CD4-positive, alpha-beta T cell treated with Interleukin-12 subunit alpha and Interleukin-12 subunit beta, for 1 hour (primary cell): Measurements from ENCODE around the gene JPH4.
"Not testable (repeated sequence)": the region's sequence is repeated elsewhere in the genome, so short reads cannot be mapped to it uniquely, and the experiment has no call there.

ENCODE experiments used
- DNase-seq: peaks from one replicate; pipeline ENCODE4 v3.0.0-alpha.2; 2020

JPH4 gene

DNA sequence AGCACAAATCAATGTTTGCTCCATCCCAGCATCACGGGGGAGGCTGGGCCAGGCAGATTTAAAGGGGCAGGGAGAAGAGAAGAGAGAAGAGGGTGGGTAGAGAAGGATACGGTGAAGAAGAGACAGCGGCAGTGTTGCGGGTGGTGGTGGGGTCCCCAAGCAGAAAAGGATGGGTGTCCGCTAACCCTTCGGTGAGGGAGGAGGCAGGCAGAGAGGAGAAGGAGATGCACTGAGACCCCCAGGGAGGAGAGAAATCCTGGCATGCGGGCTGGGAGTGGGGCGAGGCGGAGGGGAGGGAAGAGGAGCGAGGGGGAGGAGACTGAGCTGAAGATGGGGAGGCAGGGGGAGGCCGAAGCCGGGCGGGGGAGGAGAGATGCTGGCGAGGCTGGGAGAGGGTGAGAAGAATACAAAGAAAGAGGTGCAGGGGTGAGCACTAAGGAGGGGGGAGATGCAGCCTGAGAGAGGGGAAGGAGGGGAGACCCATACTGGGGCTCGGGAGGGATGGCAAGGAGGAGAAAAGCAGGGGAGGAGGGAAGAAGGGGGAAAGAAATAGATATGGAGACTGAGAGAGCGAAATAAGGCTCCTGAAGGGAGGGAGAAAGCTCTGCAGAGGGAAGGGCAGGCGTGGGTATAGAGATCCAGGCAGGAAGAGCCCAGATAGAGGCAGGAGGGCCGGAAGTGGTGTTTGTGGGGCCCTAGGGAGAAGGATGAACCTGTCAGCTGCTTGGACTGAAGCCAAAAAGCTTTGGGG lies at the start of gene JPH4:
TSS of gene JPH4 (minus strand) at position 231 of the 751 bp plus-strand sequence. CDS start 1,337 bp downstream, outside the sequence.
- no peak for DNase-seq

DNA sequence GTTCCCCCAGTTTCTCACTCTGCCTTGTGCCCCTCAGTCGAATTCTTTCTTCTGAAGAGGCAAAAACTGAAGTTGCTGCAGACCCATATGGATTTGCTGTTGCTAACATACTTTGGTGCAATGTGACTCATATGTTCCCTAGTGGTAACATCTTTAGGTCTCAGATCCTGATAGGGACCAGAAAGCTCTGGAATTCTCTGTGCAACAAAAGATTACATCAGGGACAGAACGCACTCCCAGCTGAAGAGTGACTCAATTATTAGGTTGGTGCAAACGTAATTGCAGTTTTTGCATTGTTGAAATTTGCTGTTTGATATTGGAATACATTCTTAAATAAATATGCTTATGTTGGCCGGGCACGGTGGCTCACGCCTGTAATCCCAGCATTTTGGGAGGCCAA lies 49.4 kb upstream of the JPH4 start:
- DNase-seq = no peak

DNA sequence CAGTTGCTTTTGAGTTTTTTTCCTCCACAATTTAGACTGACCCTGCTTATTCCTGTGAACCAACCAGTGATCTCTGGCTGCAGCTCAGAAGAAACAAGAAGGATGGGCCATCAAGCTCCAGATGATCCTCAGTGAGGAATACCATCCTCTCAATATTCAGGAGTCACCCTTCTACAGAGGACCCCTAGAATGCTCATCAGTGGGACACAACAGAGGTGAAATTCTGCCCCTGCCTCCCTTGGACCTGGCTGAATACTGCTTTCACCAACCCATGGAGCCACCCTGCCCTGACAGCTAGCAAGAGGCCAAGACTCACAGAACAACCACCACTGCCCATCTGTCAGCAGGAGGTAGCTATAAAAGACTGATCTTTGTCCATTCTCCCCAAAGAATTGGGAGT lies 48.4 kb upstream of the JPH4 start:
- no peak for DNase-seq

DNA sequence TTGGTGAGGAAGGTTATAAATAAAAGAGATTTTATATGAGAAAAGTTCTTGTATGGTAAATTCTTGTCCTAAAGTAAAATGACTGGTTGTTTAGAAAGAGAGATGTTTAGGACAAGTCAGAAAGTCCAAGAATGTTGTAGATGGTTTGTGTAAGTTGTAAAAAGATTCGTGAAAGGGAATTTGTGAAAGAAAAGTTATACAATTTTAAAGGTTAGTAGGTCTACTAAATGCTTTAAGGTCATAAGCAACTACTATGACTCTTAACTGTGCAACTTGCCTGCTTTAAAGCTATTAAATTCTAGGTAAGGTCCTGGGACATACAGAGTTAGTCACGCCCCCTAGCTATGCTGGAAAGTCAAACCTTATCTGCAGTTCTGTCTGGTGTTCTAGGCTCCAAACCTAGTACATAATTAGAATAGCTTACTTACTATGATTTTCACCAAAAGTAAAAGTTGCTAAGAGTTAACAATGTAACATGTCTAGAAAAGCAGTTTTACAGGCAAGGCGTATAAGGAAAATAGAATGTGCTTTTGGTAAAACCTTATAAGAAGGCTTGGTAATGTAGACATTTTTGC lies 46.3 kb upstream of the JPH4 start:
- DNase-seq = no peak

DNA sequence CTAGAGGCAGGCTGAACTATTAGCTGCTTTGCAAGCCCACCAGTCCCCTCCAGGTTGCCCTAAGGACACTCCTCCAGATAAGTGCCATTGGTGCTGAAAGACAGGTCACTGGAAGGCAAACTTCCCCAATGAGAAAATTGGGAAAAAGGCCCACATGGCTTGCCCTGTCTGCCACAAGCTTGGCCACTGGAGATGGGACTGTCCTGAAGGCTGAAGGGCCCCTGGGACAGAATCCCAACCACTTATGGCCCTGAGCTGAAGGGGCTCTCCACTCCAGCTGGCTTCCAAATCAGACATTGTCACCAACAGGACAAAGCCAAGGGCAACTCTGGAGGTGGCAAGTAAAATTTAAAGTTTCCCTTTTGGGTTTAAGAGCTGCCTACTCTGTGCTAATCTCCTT lies 45.4 kb upstream of the JPH4 start:
- DNase-seq = no peak

DNA sequence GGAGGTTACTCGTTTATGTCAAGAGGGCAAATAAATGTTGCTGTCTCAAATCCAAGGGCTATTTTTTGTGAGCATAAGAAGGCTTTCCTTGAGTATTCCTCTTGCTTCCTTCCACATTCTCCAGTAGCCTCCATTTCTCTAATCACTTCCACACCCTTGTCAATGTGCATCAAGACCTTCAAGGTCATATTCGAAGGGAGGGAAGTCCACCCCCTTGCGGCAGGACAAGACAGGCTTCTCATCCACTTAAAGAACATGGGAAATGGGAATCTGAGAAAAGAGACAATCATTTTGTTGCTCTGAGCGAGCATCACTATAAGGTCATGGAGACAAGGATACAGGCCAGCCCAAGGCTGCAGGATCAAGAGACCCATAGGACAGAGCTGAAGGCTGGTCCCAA lies 44.4 kb upstream of the JPH4 start:
- DNase-seq = no peak

DNA sequence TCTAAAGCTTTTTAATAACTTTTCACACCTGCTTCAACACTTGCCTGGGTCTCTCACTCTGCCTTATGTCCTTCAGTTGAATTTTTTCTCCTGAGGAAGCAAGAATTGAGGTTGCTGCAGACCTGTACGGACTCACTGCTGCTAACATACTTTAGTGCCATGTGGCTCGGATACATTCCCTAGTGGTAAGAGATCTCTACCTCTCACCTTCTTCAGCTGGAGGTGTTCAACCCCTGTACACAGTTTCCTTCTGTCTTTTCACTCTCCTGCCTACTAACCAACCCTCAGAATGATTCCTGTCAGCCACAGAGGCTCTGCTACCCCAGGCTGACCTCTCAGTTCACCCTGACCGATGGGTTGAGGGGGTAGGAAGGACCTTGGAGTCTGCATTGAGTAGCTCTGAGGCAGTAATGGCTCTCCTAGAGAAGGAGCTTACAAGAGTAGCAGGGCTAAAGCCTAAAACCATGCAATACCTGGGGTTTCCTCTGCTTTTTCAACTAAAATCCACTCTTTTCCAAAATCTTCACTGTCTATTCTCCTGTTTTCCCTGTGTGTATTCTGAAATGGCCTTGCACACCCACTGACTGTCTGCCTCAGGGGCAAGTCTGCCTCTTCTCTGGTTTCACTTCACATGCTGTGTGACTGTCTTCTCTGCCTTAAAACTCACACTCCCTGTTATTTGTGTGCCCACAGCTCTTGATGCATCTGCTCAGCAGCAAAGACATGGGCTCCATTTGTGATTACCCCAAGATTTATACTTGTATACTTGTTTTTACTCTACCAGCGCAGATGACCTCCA lies 43.5 kb upstream of the JPH4 start:
- DNase-seq = no peak

DNA sequence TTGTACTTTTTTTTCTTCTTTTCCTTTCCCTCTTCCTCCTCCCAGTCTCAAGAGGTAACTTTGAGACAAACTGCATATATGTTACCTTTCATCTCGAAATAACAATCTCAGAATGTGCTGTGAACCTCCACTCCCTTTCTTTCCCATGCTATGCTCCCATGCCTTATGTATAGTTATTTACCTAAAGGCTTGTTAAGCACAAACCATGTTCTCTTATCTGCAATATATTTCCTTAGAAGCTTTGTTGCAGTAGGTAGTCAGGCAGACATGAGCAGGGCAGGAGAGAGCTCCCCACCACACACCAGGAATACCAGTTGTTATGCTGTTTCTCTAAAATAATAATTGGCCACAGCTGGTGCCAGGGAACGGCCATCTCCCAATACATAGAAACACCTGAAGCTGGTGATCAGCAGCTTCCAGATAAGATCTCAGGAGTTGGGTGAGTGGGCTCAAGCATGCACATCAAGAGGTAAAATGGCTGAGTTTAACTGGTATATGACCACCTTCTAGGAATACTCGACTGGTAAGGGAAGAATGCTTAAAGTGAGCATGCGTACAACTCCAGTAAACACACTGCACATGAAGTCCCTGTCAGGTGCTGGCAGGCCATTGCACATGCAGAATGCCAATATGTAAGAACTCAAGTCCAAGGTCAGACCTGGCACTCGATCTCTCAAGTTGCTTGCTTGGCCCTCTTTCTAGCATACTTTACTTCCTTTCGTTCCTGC lies 42.8 kb upstream of the JPH4 start:
- no peak for DNase-seq

DNA sequence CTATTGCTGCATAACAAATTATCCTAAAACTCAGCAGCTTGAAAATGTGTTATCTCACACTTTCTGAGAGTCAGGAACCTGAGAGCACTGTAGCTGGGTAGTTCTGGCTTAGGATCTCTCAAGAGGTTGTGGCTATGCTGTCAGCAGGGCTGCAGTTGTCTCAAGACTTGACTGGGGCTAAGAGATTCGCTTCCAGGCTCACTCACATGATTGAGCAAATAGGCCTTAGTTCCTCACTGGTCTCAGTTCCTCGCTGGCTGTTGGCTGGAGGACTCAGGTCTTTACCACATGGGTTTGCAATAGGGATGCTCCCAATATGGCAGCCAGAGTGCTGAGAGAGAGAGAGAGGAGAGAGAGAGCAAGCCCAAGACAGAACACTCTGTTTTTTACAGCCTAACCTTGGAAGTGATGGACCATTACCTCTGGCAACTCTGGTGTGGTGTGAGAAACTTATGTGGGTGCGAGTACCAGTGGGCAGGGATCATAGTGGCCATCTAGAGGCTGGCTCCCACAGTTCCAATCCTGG lies 41.6 kb upstream of the JPH4 start:
- no peak for DNase-seq

DNA sequence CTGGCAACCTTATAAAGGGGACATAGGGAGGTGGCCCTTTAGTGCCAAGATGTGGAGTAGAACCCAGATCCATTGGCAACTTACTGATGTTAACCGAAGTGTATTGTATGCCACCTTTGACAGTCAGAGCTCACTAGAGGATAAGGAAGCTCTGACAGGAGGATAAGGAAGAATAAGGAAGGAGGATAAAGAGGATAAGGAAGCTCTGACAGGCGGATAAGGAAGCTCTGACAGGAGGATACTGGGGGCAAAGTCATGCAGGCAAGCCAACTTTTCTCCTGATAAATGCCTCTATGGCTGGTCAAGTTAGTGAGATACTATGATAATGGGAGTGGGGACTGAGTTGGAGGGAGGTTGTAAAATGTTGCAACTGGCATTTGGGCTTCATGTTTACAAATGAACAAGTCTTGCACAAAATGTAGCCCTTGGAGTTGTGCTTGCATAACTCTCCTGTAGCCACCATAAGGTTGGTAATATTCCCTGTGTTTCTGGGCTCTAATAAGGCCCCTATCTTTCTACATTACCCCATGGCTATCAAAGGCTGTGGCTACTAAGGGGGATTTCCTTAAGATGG lies 39.9 kb upstream of the JPH4 start:
- DNase-seq = no peak

DNA sequence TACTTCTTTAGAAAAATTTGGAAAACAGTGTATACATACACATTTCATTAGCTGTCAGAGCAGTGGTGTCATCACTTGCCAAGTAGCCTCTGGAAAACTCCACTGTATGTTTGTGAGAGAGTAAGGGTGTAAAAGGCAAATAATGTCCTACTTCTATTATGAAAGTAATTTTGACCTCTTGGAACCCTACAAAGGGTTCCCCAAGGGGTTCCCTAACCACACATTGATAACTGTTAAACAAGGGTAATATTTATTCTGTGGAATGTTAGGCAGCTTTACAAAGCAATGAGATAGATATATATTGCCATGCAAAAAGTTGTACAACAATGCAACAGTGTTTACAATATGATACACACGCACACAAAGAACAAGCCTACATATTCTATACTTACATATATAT lies 38.9 kb upstream of the JPH4 start:
- no peak for DNase-seq

DNA sequence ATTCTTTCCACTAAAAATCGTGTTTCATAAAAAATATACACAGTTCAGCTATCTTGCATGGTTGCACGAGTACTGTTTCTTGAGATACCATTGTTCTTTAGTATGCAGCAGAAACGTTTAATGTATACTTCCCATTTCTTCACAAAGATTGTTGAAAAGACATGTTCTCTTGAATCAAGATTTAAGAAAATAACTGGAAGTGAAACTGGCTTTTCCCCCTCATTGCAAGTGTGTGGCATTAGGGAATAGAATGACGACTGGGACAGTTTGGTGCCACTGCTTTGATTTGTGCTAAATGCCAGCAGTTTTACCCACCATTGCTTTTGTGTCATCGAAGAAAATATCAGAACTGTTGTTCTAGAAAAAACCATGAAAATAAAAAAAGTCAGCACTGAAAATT lies 37.3 kb upstream of the JPH4 start:
- DNase-seq = no peak

DNA sequence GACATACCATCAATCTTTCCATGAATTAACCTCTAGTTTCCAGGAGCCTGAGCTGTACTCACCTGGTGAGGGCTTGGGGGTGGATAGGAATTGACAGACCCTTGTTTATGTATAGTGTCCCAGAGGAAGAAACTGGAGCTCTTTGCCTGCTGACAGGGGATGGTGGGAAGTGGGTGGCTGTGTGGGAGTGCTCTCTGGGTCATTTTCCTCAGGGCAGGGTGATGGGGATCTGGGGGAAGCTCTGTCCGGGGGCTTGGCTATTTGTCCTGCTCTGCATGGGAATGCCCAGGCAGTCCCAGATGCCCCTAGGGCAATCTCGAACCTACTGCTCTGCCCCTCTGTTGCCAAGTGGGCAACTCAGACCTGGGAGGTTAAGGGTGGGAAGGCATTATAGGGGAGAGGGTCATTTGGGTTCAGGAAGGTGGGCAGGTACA lies 35.8 kb upstream of the JPH4 start:
- no peak for DNase-seq

DNA sequence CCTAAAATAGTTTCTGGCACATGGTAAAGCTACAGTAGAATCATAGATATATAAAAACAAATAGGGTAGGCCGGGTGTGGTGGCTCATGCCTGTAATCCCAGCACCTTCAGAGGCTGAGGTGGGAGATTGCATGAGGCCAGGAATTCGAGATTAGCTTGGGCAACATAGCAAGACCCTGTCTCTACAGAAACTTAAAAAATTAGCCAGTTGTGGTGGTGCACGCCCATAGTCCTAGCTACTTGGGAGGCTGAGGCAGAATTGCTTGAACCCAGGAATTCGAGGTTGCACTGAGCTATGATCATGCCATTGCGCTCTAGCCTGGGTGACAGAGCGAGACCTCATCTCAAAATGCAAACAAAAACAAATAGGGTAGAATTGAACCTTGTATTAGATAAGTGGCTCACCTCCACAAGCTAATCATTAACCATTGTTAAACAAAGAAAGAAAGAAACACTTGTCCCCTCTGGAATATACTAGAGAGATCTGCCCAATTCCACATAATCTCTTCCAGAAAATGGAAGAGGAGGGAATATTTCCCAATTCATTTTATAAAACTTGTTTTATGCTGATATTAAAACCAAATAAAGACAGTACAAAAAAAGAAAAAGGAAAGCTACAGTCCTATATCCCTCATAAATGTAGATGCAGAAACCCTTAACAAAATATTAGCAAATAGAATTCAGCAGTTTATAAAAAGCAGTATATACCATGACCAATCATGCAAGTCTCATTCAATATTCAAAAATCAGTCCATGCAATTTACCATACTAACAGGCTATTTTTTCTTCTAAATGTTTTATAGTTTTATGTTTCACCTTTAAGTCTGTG lies 34.9 kb upstream of the JPH4 start:
- no peak for DNase-seq

DNA sequence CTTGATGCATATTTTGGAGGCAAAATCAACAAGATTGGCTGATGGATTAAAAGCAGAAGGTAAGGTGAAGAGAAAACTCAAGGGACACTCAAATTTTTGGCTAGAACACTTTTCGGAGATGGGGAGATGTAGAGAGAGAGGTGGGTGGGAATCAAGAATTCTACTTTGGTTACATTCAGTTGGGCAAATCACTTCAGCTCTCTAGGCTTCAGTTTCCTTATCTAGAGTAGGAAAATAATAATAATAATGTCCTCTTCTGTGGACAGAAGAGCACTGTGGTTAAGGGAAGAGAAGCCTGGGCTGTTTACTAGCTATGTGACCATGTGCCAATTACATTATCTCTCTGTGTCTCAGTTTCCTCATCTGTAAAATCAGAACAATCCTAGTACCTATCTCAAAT lies 34.2 kb upstream of the JPH4 start:
- no peak for DNase-seq

DNA sequence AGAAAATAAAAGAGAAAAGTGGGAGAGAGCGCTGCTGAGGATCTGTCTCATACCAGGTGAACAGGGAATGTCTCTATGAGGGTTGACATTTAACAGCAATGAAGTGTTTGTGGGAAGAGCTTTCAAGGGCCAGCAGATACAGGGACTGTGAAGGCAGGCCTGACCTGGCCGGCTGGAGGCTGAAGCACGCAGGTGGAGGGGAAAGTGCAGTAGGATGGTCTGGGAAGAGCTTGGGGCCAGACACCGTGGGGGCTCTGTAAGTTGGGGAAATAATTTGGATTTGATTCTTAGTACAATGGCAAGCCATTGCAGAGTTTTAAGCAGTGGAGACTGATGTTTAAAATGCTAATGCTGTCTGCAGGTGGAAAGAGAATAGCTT lies 33.8 kb upstream of the JPH4 start:
- no peak for DNase-seq

DNA sequence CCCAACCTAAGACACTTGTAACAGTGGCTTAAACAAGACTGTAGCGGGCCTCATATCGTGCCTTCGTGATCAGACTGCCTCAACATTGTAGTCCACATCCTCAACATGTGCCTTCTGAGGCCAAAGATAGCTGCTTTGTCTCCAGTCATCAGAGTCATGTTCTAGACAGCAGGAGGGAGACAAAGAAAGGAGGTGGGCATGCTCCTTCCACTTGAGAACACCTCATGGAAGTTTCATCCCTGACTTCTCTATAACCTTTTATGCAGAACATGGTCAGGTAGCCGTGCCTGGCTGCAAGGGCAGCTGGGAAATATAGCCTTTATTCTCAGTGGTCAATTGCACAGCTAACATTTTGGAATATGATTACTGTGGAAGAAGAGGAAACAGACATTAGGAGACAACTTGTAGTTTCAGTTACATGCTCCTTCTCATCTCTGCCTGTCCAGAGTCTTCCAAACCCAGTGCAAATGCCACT lies 32.3 kb upstream of the JPH4 start:
- DNase-seq = no peak

DNA sequence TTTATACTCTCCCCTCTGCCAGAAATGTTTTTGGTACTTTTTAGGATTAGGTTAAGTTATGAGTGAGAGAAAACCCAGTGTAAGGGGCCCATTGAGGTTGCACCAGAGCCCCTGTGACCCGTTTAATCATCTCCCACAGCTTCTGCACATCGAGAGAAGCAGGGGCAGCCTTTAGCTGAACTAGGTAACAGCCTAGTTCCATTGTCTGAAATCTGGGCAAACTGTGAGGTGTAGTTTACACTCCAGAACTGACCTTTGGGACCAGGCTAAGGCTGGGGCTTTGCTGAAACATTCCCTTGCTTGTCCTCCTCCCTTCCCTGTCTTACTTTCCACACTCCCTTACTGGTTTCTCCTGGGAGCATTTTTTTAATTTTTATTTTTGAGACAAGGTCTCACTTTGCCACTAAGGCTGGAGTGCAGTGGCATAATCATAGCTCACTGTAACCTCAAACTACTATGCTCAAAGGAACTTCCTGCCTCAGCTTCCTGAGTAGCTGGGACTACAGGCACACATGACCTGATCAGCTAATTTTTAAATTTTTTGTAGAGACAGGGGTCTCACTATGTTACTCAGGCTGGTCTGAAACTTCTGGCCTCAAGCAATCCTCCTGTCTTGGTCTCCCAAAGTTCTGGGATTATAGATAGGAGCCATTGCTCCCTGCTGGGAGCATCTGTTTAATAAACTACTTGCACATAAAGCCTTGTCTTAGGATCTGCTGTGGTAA lies 31.7 kb upstream of the JPH4 start:
- DNase-seq = peak; percentile 38

DNA sequence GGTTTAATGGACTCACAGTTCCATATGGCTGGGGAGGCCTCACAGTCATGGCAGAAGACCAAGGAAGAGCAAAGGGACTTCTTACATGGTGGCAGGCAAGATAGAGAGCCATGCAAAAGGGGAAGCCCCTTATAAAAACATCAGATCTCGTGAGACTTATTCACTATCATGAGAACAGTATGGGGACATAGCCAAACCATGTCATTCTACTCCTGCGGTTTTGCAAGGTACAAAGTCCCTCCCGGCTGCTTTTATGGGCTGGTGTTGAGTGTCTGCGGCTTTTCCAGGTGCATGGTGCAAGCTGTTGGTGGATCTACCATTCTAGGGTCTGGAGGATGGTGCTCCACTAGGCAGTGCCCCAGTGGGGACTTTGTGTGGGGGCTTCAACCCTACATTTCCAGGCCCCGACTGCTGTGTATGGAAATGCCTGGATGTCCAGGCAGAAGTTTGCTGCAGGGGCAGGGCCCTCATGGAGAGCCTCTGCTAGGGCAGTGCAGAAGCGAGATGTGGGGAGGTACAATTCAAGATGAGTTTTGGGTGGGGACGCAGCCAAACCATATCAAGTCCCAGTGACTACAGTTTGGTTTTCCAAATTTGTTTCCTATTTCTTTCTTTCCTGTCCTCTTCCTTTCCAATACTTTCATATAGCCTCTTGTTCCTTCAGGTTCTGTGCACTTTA lies 31.0 kb upstream of the JPH4 start:
- DNase-seq = not testable (repeated sequence)

DNA sequence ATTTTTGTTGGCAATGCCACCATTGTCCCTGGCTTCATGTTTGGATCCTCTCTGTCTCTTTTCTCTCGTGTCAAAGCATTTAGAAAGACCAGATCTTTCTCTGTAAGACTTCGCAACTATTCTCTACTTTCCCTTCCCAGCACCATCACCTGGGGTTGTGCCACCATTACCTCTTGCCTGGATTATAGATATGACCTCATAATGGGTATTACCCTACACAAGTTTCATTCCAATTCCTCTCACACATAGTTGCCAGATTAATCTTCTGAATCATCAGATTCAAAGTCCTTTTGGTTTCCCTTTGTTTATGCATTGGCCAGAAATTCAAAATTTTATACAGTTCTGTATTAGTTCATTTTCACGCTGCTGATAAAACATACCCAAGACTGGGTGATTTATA lies 30.4 kb upstream of the JPH4 start:
- DNase-seq = no peak
